Kidney (tissue), 22 donors: ENCODE data around the gene KRTAP1-3. TPM values are rescaled to one million over a fixed set of nuclear protein-coding genes. Genes with fewer than 3 reads are reported as not detected.
"Not testable (repeated sequence)": the region's sequence is repeated elsewhere in the genome, so short reads cannot be mapped to it uniquely, and the experiment has no call there.

Experiments
- DNase-seq, 5 donors: peaks; one replicate each; pipeline ENCODE4 v3.0.0-alpha.2; 2013 to 2020
- FAIRE-seq: peaks from 2 replicates; lab custom pipeline; 2012; peaks lifted over from hg19 to GRCh38; lab: Jason Lieb, UNC
- H3K27ac ChIP-seq, 2 donors: one replicate each; pipeline ENCODE4 v1.7.0; 2013; ENCODE audit warnings: low read depth in 2 of 2, low read length in 2 of 2, inconsistent platforms in 1 of 2
- H3K27me3 ChIP-seq: one replicate; pipeline ENCODE4 v1.7.1; 2013; ENCODE audit warnings: low read length, inconsistent platforms; ENCODE audit not compliant: control insufficient read depth, insufficient read depth
- H3K36me3 ChIP-seq, 3 donors: one replicate each; pipeline versions ENCODE4 v1.7.0 to v1.7.1; 2013; ENCODE audit warnings: low read length in 3 of 3, control low read depth in 1 of 3, inconsistent platforms in 1 of 3; ENCODE audit not compliant: insufficient read depth in 3 of 3, control insufficient read depth in 2 of 3
- H3K4me1 ChIP-seq, 3 donors: one replicate each; pipeline versions ENCODE4 v1.7.0 to v1.7.1; 2013; ENCODE audit warnings: low read length in 3 of 3, inconsistent platforms in 1 of 3, low read depth in 1 of 3; ENCODE audit not compliant: control insufficient read depth in 2 of 3, insufficient read depth in 2 of 3
- H3K4me3 ChIP-seq, 3 donors: one replicate each; pipeline versions ENCODE4 v1.7.0 to v1.8.1; 2013; ENCODE audit warnings: low read length in 3 of 3, control low read depth in 1 of 3, inconsistent platforms in 1 of 3
- H3K9ac ChIP-seq, 3 donors: one replicate each; pipeline versions ENCODE4 v1.7.0 to v1.7.1; 2013; ENCODE audit warnings: low read length in 3 of 3, control low read depth in 1 of 3, inconsistent platforms in 1 of 3
- H3K9me3 ChIP-seq, 3 donors: one replicate each; pipeline versions ENCODE4 v1.7.0 to v1.7.1; 2013; ENCODE audit warnings: low read length in 3 of 3, control low read depth in 1 of 3, inconsistent platforms in 1 of 3; ENCODE audit not compliant: control insufficient read depth in 2 of 3, insufficient read depth in 1 of 3
- CTCF ChIP-seq: IDR thresholded peaks from 3 replicates; pipeline ENCODE4 v1.5.1; 2012; ENCODE audit warnings: mild to moderate bottlenecking, moderate library complexity, borderline replicate concordance; ENCODE audit not compliant: insufficient read depth; ENCODE audit errors: extremely low read depth
- intact Hi-C: fragments of 100-400 bp; cut with DNase I; formaldehyde crosslinking; loops from one replicate; pipeline ENCODE4 v1.11.1; 2022
- long read RNA-seq, 10 donors: library from polyadenylated mRNA in 1 of 10; unstranded in 1 of 10; transcript quantifications; one replicate each; pipeline ENCODE4 v2.0.0 and lab custom pipeline, GENCODE V29; 2021 to 2026
- polyA plus RNA-seq: library from polyadenylated mRNA; stranded (reverse); fragments of 350-450 nt; fragmentation: Illumina TruSeq; extraction: RNeasy Lipid Tissue Mini Kit (QIAGEN cat#74804); gene quantifications from one replicate; pipeline ENCODE4 v1.2.3, GENCODE V29; 2014; ENCODE audit warnings: low read depth, low replicate concordance; ENCODE audit not compliant: insufficient read depth
- total RNA-seq: library from RNA; stranded (reverse); fragmentation: NEBNext Ultra II Directional; extraction: Animal tissue kit (Norgen Biotek cat#: 25700); gene quantifications from one replicate; pipeline ENCODE4 v1.2.1, GENCODE V29; 2021
- donor health status: control.
- donor health status: control.
- donor health status: control.
- donor health status: control.
- donor health status: control.
- donor health status: DM: yes; HTN: yes; CAD: no.
- donor health status: Normal renal cell carcinoma (clear cell type).

Gene KRTAP1-3
- total RNA-seq (not detected), polyA plus RNA-seq (not detected)
- long read RNA-seq, donor 1 = 0 reads
- long read RNA-seq, donor 2 = 0 reads
- long read RNA-seq, donor 3 = 0 reads
- long read RNA-seq, donor 4 = 0 reads
- long read RNA-seq, donor 5 = 0 reads
- long read RNA-seq, donor 6 = 0 reads
- long read RNA-seq, donor 7 = 0 reads
- long read RNA-seq, donor 8, partial matches to known transcripts = 0 of 1 reads
- long read RNA-seq, donor 8, other reads (novel, unspliced or antisense) = 0 of 1 reads
- long read RNA-seq, donor 9 = 0 reads
- long read RNA-seq, donor 10 = 0 reads

- H3K36me3 ChIP-seq, H3K9me3 ChIP-seq, intact Hi-C loops, H3K4me1 ChIP-seq, H3K4me3 ChIP-seq, H3K9ac ChIP-seq, H3K27me3 ChIP-seq, H3K27ac ChIP-seq, DNase-seq, FAIRE-seq: not testable (repeated sequence)
These were observed at the start of gene KRTAP1-3 for GRCh38 chr17:41034346-41034935. KRTAP1-3 (minus strand) TSS chr17:41034874; CDS start chr17:41034821, 53 bp downstream.

GRCh38 chr17:41084100-41084856, 49.6 kb upstream of the KRTAP1-3 start, which contains the start of gene KRTAP4-7:
KRTAP4-7 (plus strand) TSS chr17:41084150; CDS start chr17:41084207, 57 bp downstream.
- H3K36me3 ChIP-seq, H3K27ac ChIP-seq, intact Hi-C loops, H3K9ac ChIP-seq, DNase-seq, H3K27me3 ChIP-seq, H3K4me1 ChIP-seq, H3K9me3 ChIP-seq, H3K4me3 ChIP-seq, FAIRE-seq: not testable (repeated sequence)

GRCh38 chr17:41083427-41083826, 48.8 kb upstream of the KRTAP1-3 start:
- H3K27me3 ChIP-seq, H3K27ac ChIP-seq, H3K9ac ChIP-seq, FAIRE-seq, H3K4me1 ChIP-seq, H3K4me3 ChIP-seq, H3K36me3 ChIP-seq, intact Hi-C loops, H3K9me3 ChIP-seq, DNase-seq: not testable (repeated sequence)

- DNase-seq (no peak), FAIRE-seq (no peak)
- no peaks in the 10 kb centered on the region for H3K27me3 ChIP-seq
- no peak overlapping the region for H3K4me3 ChIP-seq
- H3K9me3 ChIP-seq = no peaks in the 10 kb centered on the region
- intact Hi-C loops = no loop called here
- no peak for TF ChIP-seq CTCF
- H3K27ac ChIP-seq = no peak overlapping the region
- no peak overlapping the region for H3K9ac ChIP-seq
- no peaks in the 10 kb centered on the region for H3K36me3 ChIP-seq
- no peaks in the 10 kb centered on the region for H3K4me1 ChIP-seq
These were observed 48.0 kb upstream of the KRTAP1-3 start for GRCh38 chr17:41082626-41083025.
